ENCODE data around the gene TIGD3. TPM values are rescaled to one million over a fixed set of nuclear protein-coding genes. Genes with fewer than 3 reads are reported as not detected.
A peak's percentile ranks its signal among the peaks of the same experiment; 100 is the strongest.

The TIGD3 gene
- total RNA-seq, 4 donors from 2014 or later = 0.30 to 0.59 TPM; not detected in 2

DNA sequence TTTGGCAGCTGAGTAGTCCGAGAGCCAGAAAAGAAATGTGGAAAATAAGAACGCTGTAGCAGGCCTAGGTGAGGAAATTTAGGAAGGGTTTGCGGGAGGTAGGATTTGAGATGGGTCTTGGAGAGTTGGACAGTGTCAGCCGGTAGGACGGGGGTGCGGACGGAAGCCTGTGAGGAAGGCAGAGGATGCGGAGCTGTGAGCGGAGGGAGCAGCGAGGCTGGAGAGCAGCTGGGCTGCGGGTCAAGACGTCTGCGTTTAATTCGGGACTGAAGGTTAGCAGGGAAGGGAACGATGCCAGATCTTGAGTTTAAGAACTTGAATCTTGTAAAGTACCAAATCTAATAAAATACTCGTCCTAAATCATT, 669 bp upstream of the TIGD3 start:
- TF ChIP-seq POLR2A (IDR thresholded peaks at IDR 0.05) (no peak), CTCF (IDR thresholded peaks at IDR 0.05) (no peak), EP300 (IDR thresholded peaks at IDR 0.05) (no peak)
- no peak for DNase-seq (ENCODE audit: low spot score in 2 of 2)
- Histone ChIP-seq H3K27me3 (peaks cover 0 to 6% of the 10 kb centered on the region in 2 donors), H3K27ac (peak overlapping the region in 3 of 4 donors; percentile 36 to 80 (median 72)), H3K9me3 (no peaks in the 10 kb centered on the region), H3K36me3 (peaks cover 0 to 39% (median 14%) of the 10 kb centered on the region in 3 donors), H3K4me1 (peaks cover 0 to 26% (median 9%) of the 10 kb centered on the region in 4 donors), H3K4me3 (peak overlapping the region; percentile 22 to 83 (median 66))
- WGBS, 2 donors = 11 to 18% methylated on average over 16 of the region's 16 CpGs

DNA sequence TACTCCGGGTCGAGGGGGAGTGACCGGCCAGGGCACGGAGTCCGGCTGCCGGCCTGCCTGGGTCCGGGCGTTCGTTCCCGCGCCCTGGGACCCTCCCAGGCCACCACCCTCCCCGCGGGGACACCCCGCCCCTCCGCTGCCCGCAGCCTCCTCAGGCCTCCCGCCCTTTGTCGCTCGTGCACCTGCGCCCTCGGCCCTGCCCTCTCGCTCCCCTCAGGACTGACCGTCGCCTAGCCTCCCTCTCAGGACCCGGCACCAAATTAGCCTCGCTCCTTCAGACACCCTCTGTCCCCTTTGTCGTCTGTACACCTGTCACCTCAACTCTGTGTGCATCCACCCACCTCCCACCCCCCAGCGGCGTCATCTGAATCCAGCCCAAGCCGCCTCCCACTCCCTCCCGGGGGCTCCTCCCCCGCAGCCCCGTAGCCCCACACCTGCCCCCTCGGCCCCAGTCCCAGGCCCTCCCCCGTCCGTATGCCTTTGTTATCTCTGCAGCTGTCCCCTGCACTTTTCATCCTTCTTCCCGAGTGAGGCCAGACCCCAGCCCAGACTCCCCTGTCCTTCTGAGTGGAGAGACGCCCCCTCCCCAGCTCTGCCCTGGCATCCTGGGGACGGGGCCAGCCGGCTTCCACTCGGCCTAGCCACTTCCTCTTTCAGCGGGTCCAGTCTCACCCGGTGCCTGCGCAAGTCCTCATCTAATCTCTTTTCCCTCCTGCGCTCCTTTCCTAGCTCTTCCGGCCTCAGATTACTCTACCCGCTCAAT, 643 bp downstream of the TIGD3 start:
- H3K4me1 ChIP-seq = peaks cover 0 to 26% (median 9%) of the 10 kb centered on the region in 4 donors
- WGBS, 2 donors = 2 to 4% methylated on average over 32 to 35 of the region's 47 CpGs
- H3K27ac ChIP-seq = peak overlapping the region; percentile 21 to 85 (median 57)
- peaks cover 0 to 26% (median 2%) of the 10 kb centered on the region in 3 donors for H3K36me3 ChIP-seq
- no peaks in the 10 kb centered on the region for H3K9me3 ChIP-seq
- H3K27me3 ChIP-seq = peaks cover 0 to 6% of the 10 kb centered on the region in 2 donors
- no peak for DNase-seq (ENCODE audit: low spot score in 2 of 2)
- TF ChIP-seq POLR2A (IDR thresholded peaks at IDR 0.05) (no peak), EP300 (IDR thresholded peaks at IDR 0.05) (no peak), CTCF (IDR thresholded peaks at IDR 0.05) (no peak)
- H3K4me3 ChIP-seq = peak overlapping the region; percentile 34 to 83 (median 66)

DNA sequence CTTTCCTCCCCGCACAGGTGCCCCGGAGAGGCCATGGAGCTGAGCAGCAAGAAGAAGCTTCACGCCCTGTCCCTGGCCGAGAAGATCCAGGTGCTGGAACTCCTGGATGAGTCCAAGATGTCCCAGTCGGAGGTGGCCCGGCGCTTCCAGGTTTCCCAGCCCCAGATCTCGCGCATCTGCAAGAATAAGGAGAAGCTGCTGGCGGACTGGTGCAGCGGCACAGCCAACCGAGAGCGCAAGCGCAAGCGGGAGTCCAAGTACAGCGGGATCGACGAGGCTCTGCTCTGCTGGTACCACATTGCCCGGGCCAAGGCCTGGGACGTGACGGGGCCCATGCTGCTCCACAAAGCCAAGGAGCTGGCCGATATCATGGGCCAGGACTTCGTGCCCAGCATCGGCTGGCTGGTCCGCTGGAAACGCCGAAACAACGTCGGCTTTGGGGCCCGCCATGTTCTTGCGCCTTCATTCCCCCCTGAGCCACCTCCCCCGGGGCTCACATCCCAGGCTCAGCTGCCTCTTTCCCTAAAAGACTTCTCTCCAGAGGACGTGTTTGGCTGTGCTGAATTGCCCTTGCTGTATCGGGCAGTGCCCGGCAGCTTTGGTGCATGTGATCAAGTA, 1.3 kb downstream of the TIGD3 start:
- Histone ChIP-seq H3K27ac (peak overlapping the region in 1 of 4 donors; percentile 85), H3K27me3 (peaks cover 0 to 6% of the 10 kb centered on the region in 2 donors), H3K4me1 (peaks cover 0 to 26% (median 9%) of the 10 kb centered on the region in 4 donors), H3K9me3 (no peaks in the 10 kb centered on the region), H3K36me3 (peaks cover 0 to 19% (median 0%) of the 10 kb centered on the region in 3 donors), H3K4me3 (peak overlapping the region; percentile 34 to 83 (median 66))
- WGBS, 2 donors = 38% methylated on average over 19 to 23 of the region's 35 CpGs
- no peak for TF ChIP-seq EP300 (IDR thresholded peaks at IDR 0.05)
- no peak for TF ChIP-seq CTCF (IDR thresholded peaks at IDR 0.05)
- no peak for TF ChIP-seq POLR2A (IDR thresholded peaks at IDR 0.05)
- DNase-seq (ENCODE audit: low spot score in 2 of 2) = no peak

- Histone ChIP-seq H3K4me3 (no peak overlapping the region), H3K27ac (no peak overlapping the region), H3K36me3 (peaks cover 0 to 13% (median 0%) of the 10 kb centered on the region in 3 donors), H3K27me3 (peaks cover 0 to 6% of the 10 kb centered on the region in 2 donors), H3K9me3 (no peaks in the 10 kb centered on the region), H3K4me1 (peaks cover 0 to 26% (median 9%) of the 10 kb centered on the region in 4 donors)
- 87 to 95% methylated on average over 12 to 29 of the region's 30 CpGs for WGBS, 2 donors
- no peak for DNase-seq (ENCODE audit: low spot score in 2 of 2)
- no peak for TF ChIP-seq EP300 (IDR thresholded peaks at IDR 0.05)
- TF ChIP-seq CTCF (IDR thresholded peaks at IDR 0.05) = no peak
- no peak for TF ChIP-seq POLR2A (IDR thresholded peaks at IDR 0.05)
These were observed 1.9 kb downstream of the TIGD3 start for GRCh38 chr11:65356394-65356972.

Measured in tibial nerve (tissue), 4 donors.